GM23338 (cell line): ENCODE data around the gene ZNF511. TPM values are rescaled to one million over a fixed set of nuclear protein-coding genes. Genes with fewer than 3 reads are reported as not detected.
A peak's percentile ranks its signal among the peaks of the same experiment; 100 is the strongest.

Source experiments
- ATAC-seq: fragments of 200-7000 bp; cut with Tn5 transposase; 3 replicates; pipeline ENCODE4 v1.9.1; 2020
- DNase-seq: peaks from one replicate; pipeline ENCODE4 v3.0.0-alpha.2; 2015; ENCODE audit warnings: low spot score
- H2AFZ ChIP-seq: fragments of 200-600 bp; sonication (generic); 2 replicates; pipeline ENCODE4 v1.8.0; 2016; ENCODE audit warnings: antibody characterized with exemption, mild to moderate bottlenecking, moderate library complexity
- H3F3A ChIP-seq: fragments of 200-600 bp; sonication (generic); replicated peaks from 2 replicates; pipeline ENCODE4 v1.8.0; 2017; ENCODE audit warnings: antibody characterized with exemption, mixed run types, low read depth
- H3K27ac ChIP-seq: fragments of 200-600 bp; sonication (generic); 2 replicates; pipeline ENCODE4 v1.6.1; 2016; ENCODE audit warnings: low read depth
- H3K27me3 ChIP-seq: fragments of 200-600 bp; sonication (generic); 2 replicates; pipeline ENCODE4 v1.8.0; 2016; ENCODE audit warnings: mild to moderate bottlenecking, mixed run types, moderate library complexity; ENCODE audit not compliant: insufficient read depth
- H3K36me3 ChIP-seq: fragments of 200-600 bp; sonication (generic); 2 replicates; pipeline ENCODE4 v1.8.0; 2016; ENCODE audit warnings: mild to moderate bottlenecking; ENCODE audit not compliant: insufficient read depth
- H3K4me1 ChIP-seq: fragments of 200-600 bp; sonication (generic); 2 replicates; pipeline ENCODE4 v1.8.0; 2016; ENCODE audit warnings: mild to moderate bottlenecking, moderate library complexity; ENCODE audit not compliant: insufficient read depth
- H3K4me2 ChIP-seq: fragments of 200-600 bp; sonication (generic); 2 replicates; pipeline ENCODE4 v1.7.1; 2017; ENCODE audit warnings: mixed run types
- H3K4me3 ChIP-seq: fragments of 200-600 bp; sonication (generic); 2 replicates; pipeline ENCODE4 v1.6.1; 2016; ENCODE audit warnings: mixed run types
- H3K79me2 ChIP-seq: fragments of 200-600 bp; sonication (generic); replicated peaks from 2 replicates; pipeline ENCODE4 v1.8.0; 2017; ENCODE audit warnings: mild to moderate bottlenecking; ENCODE audit not compliant: insufficient read depth
- H3K9me2 ChIP-seq: fragments of 200-600 bp; sonication (generic); 2 replicates; pipeline ENCODE4 v1.8.0; 2017; ENCODE audit not compliant: insufficient read depth
- H4K20me1 ChIP-seq: fragments of 200-600 bp; sonication (generic); replicated peaks from 2 replicates; pipeline ENCODE4 v1.8.0; 2017; ENCODE audit warnings: mild to moderate bottlenecking; ENCODE audit not compliant: insufficient read depth
- H3K27ac Mint-ChIP-seq: 2 replicates; pipeline ENCODE4 v1.8.0; 2020; ENCODE audit warnings: inconsistent platforms, mild to moderate bottlenecking, moderate library complexity, mixed read lengths
- H3K27me3 Mint-ChIP-seq: 3 replicates; pipeline ENCODE4 v1.8.0; 2022; ENCODE audit warnings: low read depth, mild to moderate bottlenecking, moderate library complexity, mixed read lengths, inconsistent platforms; ENCODE audit not compliant: insufficient read depth, poor library complexity
- H3K36me3 Mint-ChIP-seq: 3 replicates; pipeline ENCODE4 v1.8.0; 2021; ENCODE audit warnings: low read depth, mild to moderate bottlenecking, inconsistent platforms, moderate library complexity, mixed read lengths
- H3K4me1 Mint-ChIP-seq: 3 replicates; pipeline ENCODE4 v1.8.0; 2020; ENCODE audit warnings: mild to moderate bottlenecking, inconsistent platforms, mixed read lengths
- H3K4me3 Mint-ChIP-seq: 3 replicates; pipeline ENCODE4 v1.8.0; 2021; ENCODE audit warnings: moderate library complexity, mild to moderate bottlenecking, inconsistent platforms, mixed read lengths
- H3K9me3 Mint-ChIP-seq: 3 replicates; pipeline ENCODE4 v1.8.0; 2020; ENCODE audit warnings: moderate library complexity, mild to moderate bottlenecking, inconsistent platforms, mixed read lengths
- CTCF ChIP-seq, 2 experiments: fragments of 200-600 bp in 1 of 2; sonication (generic) in 1 of 2; conservative IDR thresholded peaks; 2 replicates each; pipeline versions ENCODE4 v1.5.1 to v1.6.1; 2016 to 2017; ENCODE audit warnings: antibody characterized with exemption in 2 of 2, low read depth in 2 of 2, mild to moderate bottlenecking in 2 of 2, moderate library complexity in 1 of 2
- EZH2 ChIP-seq: fragments of 200-600 bp; sonication (generic); IDR thresholded peaks from one replicate; pipeline ENCODE4 v1.8.0; 2017; ENCODE audit warnings: antibody characterized with exemption, mild to moderate bottlenecking, low read depth; ENCODE audit not compliant: unreplicated experiment
- EZH2phosphoT487 ChIP-seq: fragments of 200-600 bp; sonication (generic); IDR thresholded peaks from one replicate; pipeline ENCODE4 v1.8.1; 2018; ENCODE audit warnings: antibody characterized with exemption; ENCODE audit not compliant: unreplicated experiment
- NANOG ChIP-seq: IDR thresholded peaks from 2 replicates; pipeline ENCODE4 v1.6.1; 2016; ENCODE audit warnings: antibody characterized with exemption, borderline replicate concordance
- REST ChIP-seq: IDR thresholded peaks from one replicate; pipeline ENCODE4 v1.6.1; 2018; ENCODE audit warnings: antibody characterized with exemption; ENCODE audit not compliant: unreplicated experiment
- STAT1 ChIP-seq: IDR thresholded peaks from one replicate; pipeline ENCODE4 v1.6.1; 2016; ENCODE audit warnings: antibody characterized with exemption; ENCODE audit not compliant: unreplicated experiment
- ZNF462 ChIP-seq: fragments of 250-450 bp; sonication (Bioruptor Pico); IDR thresholded peaks from 2 replicates; pipeline ENCODE4 v1.5.0; 2020; ENCODE audit warnings: mild to moderate bottlenecking, moderate library complexity
- polyA plus RNA-seq: library from polyadenylated mRNA; unstranded; fragments of >200 nt; fragmentation: Nextera tagmentation; extraction: Ambion mirVana; gene quantifications from 2 replicates; pipeline ENCODE4 v1.2.1, GENCODE V29; 2016
- total RNA-seq: library from RNA; depleted of rRNA; stranded (reverse); fragments of >200 nt; shearing (Covaris generic); gene quantifications from 2 replicates; pipeline ENCODE4 v1.2.3, GENCODE V29; 2014

Gene ZNF511
- total and polyA plus RNA-seq, 2 experiments from 2014 or later = 41.3 to 104 TPM

- Mint-ChIP-seq H3K4me1 (no peaks in the 10 kb centered on the region; the same call in 1 of the 3 replicates), H3K36me3 (peaks cover 3% of the 10 kb centered on the region; the same call in 1 of the 3 replicates), H3K27me3 (peaks cover 10% of the 10 kb centered on the region), H3K27ac (no peak overlapping the region), H3K4me3 (no peak overlapping the region), H3K9me3 (no peaks in the 10 kb centered on the region)
- Histone ChIP-seq H3K4me3 (no peak overlapping the region), H3K27ac (no peak overlapping the region), H3K79me2 (no peaks in the 10 kb centered on the region), H3F3A (no peaks in the 10 kb centered on the region), H3K36me3 (no peaks in the 10 kb centered on the region), H3K27me3 (peaks cover 3% of the 10 kb centered on the region; the same call in 1 of the 2 replicates), H3K9me2 (no peaks in the 10 kb centered on the region), H3K4me2 (no peak overlapping the region), H3K4me1 (no peaks in the 10 kb centered on the region), H4K20me1 (no peaks in the 10 kb centered on the region), H2AFZ (no peak overlapping the region)
- ATAC-seq (peak; percentile 58), DNase-seq (peak; percentile 57)
- TF ChIP-seq STAT1 (no peak), CTCF (conservative IDR thresholded peaks at IDR 0.05; ENCODE audit: low read depth in 2 of 2) (peak; percentile 16 to 67; a peak in 2 of 4 replicates), EZH2 (no peak)
Observed at GRCh38 chr10:133267829-133268228, 40.9 kb upstream of the ZNF511 start.

GRCh38 chr10:133268532-133268931 is 40.2 kb upstream of the ZNF511 start:
- Histone ChIP-seq H3K27me3 (no peaks in the 10 kb centered on the region), H3K9me2 (no peaks in the 10 kb centered on the region), H3K4me1 (no peaks in the 10 kb centered on the region), H3K4me3 (no peak overlapping the region), H2AFZ (no peak overlapping the region; the same call in 1 of the 2 replicates), H3K79me2 (no peaks in the 10 kb centered on the region), H3K36me3 (no peaks in the 10 kb centered on the region), H4K20me1 (no peaks in the 10 kb centered on the region), H3K27ac (no peak overlapping the region), H3F3A (no peaks in the 10 kb centered on the region), H3K4me2 (no peak overlapping the region)
- Mint-ChIP-seq H3K4me1 (no peaks in the 10 kb centered on the region; the same call in 2 of the 3 replicates), H3K9me3 (no peaks in the 10 kb centered on the region), H3K4me3 (no peak overlapping the region), H3K36me3 (peaks cover 3% of the 10 kb centered on the region; the same call in 1 of the 3 replicates), H3K27me3 (peaks cover 6% of the 10 kb centered on the region), H3K27ac (no peak overlapping the region)
- no peak for ATAC-seq
- DNase-seq = no peak
- TF ChIP-seq ZNF462 (CRISPR knock-in tag) (no peak), CTCF (conservative IDR thresholded peaks at IDR 0.05; ENCODE audit: low read depth in 2 of 2) (no peak), EZH2phosphoT487 (no peak), REST (no peak), NANOG (no peak)
